Cerebellar nuclear complex (tissue), 1 donor: ENCODE data around the gene OBSCN.

Experiments used
- DNase-seq, 2 experiments: peaks; one replicate each; lab custom pipeline; 2025; lab: John Stamatoyannopoulos, UW

Gene OBSCN

DNA sequence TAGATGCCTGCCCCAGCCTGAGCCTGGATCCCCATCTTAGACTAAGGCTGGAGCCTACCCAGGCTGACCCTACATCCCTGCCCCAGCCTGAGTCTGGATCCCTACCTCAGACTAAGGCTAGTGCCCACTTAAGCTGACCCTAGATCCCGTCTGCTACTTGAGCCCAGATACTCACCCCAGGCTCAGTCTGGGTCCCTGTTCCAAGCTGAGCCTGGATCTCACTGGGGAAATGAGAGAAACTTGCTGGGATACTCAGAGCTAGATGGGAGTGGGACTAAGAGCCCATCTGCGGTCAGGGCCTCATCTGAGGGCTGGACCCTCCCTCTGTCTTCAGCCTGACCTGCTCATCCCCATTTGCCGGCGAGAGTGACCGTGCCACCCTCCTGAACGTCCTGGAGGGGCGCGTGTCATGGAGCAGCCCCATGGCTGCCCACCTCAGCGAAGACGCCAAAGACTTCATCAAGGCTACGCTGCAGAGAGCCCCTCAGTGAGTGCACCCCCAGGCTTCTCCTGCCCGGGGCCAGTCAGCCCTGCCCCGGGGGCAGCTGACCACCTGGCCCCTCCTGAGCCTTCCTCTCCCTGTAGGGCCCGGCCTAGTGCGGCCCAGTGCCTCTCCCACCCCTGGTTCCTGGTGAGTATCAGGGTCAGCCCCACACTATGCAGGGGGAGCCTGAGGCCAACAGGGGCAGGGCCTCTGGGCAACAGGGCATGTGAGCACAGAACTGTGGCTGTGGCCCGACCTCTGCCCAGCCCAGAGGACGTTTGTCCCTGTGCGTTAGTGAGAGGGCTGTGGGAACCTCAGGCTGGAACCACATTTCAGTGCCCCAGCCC, 162.0 kb downstream of the OBSCN start:
- no peak for DNase-seq

DNA sequence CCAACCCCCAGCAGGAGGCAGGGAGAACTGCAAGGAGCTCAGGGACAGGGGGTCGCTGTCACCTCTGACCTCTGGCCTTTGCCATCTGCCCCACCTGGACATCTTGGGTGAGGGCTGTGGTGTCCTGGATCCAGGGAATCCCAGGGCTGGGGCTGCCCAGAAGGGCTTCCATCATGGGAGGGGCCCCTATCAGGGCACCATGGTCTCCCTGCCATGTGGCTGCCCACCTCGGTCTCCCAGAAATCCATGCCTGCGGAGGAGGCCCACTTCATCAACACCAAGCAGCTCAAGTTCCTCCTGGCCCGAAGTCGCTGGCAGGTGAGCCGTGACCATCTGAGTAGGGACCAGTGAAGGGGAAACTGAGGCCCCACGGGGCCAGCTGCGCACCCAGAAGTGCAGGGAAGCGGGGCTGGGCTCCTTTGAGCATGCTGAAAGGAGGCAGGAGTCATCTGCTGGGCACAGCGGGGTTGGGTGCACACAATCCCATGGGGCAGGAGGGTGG, 162.6 kb downstream of the OBSCN start:
- DNase-seq, result no peak

DNA sequence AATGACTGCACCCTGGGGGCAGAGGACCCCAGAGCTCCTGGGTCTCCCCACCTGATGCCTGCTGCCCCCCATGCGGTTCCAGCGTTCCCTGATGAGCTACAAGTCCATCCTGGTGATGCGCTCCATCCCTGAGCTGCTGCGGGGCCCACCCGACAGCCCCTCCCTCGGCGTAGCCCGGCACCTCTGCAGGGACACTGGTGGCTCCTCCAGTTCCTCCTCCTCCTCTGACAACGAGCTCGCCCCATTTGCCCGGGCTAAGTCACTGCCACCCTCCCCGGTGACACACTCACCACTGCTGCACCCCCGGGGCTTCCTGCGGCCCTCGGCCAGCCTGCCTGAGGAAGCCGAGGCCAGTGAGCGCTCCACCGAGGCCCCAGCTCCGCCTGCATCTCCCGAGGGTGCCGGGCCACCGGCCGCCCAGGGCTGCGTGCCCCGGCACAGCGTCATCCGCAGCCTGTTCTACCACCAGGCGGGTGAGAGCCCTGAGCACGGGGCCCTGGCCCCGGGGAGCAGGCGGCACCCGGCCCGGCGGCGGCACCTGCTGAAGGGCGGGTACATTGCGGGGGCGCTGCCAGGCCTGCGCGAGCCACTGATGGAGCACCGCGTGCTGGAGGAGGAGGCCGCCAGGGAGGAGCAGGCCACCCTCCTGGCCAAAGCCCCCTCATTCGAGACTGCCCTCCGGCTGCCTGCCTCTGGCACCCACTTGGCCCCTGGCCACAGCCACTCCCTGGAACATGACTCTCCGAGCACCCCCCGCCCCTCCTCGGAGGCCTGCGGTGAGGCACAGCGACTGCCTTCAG, 163.3 kb downstream of the OBSCN start:
- DNase-seq, result no peak

DNA sequence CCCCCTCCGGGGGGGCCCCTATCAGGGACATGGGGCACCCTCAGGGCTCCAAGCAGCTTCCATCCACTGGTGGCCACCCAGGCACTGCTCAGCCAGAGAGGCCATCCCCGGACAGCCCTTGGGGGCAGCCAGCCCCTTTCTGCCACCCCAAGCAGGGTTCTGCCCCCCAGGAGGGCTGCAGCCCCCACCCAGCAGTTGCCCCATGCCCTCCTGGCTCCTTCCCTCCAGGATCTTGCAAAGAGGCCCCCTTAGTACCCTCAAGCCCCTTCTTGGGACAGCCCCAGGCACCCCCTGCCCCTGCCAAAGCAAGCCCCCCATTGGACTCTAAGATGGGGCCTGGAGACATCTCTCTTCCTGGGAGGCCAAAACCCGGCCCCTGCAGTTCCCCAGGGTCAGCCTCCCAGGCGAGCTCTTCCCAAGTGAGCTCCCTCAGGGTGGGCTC, 163.9 kb downstream of the OBSCN start:
- DNase-seq, result no peak

DNA sequence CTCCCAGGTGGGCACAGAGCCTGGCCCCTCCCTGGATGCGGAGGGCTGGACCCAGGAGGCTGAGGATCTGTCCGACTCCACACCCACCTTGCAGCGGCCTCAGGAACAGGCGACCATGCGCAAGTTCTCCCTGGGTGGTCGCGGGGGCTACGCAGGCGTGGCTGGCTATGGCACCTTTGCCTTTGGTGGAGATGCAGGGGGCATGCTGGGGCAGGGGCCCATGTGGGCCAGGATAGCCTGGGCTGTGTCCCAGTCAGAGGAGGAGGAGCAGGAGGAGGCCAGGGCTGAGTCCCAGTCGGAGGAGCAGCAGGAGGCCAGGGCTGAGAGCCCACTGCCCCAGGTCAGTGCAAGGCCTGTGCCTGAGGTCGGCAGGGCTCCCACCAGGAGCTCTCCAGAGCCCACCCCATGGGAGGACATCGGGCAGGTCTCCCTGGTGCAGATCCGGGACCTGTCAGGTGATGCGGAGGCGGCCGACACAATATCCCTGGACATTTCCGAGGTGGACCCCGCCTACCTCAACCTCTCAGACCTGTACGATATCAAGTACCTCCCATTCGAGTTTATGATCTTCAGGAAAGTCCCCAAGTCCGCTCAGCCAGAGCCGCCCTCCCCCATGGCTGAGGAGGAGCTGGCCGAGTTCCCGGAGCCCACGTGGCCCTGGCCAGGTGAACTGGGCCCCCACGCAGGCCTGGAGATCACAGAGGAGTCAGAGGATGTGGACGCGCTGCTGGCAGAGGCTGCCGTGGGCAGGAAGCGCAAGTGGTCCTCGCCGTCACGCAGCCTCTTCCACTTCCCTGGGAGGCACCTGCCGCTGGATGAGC, 164.5 kb downstream of the OBSCN start:
- DNase-seq, result no peak

DNA sequence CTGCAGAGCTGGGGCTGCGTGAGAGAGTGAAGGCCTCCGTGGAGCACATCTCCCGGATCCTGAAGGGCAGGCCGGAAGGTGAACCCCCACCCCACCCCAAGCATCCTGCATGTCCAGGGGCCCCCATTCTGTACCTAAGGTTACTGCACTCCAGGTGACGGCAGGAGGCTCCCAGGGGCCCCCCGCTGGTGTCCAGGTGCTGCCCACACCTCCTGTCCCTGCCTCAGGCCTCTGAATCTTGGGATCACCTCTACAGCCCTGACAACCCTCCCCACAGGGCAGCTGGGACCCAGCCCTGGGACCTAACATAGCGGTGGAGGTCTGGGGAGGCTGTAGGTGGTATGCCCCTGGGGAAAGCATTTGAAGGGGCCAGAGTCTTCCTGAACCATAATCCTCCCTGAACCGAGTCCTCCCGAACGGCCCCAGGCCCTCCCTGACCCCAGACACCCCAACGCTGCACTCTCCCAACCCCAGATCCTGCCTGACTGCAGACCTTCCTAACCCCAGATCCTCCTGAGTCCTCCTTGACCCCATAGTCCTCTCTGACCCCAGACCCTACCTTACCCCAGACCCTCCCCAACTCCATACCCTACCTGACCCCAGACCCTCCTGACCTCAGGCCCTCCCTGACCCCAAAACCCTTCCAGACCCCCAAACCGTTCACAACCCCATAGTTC, 165.3 kb downstream of the OBSCN start:
- DNase-seq, result no peak

DNA sequence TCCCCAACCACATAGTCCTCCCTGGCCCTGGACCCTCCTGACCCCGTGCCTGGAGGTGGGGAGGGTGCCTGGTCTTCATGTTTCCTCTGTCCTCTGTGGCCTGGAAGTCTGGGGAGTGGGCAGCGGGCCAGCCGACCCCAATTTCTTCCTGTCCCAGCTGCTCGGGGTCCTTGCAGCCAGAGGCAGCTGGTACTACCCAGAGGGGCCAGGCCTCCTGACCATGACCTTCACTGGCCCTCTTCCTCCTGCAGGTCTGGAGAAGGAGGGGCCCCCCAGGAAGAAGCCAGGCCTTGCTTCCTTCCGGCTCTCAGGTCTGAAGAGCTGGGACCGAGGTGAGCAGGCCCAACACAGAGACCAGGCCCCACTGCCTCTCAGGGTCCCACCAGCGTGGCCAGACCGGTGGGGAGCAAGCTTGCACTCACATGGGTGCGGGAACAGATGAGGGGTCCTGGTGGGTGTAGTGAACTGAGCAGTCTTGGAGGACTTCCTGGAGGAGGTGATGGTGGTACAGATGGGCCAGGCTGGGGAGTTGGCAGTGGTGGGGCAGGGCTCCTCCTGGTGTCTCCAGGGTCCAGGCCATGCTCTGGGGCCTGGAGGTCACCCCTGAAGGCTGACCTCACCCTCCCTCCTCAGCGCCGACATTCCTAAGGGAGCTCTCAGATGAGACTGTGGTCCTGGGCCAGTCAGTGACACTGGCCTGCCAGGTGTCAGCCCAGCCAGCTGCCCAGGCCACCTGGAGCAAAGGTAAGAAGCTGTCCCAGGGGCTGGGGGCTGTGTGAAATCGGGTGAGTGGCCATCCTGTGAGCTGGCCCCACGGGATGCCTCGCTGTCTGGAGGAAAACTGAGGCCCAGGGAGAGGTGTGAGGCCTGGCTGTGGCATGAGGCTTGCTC, 166.1 kb downstream of the OBSCN start:
- DNase-seq, result no peak

DNA sequence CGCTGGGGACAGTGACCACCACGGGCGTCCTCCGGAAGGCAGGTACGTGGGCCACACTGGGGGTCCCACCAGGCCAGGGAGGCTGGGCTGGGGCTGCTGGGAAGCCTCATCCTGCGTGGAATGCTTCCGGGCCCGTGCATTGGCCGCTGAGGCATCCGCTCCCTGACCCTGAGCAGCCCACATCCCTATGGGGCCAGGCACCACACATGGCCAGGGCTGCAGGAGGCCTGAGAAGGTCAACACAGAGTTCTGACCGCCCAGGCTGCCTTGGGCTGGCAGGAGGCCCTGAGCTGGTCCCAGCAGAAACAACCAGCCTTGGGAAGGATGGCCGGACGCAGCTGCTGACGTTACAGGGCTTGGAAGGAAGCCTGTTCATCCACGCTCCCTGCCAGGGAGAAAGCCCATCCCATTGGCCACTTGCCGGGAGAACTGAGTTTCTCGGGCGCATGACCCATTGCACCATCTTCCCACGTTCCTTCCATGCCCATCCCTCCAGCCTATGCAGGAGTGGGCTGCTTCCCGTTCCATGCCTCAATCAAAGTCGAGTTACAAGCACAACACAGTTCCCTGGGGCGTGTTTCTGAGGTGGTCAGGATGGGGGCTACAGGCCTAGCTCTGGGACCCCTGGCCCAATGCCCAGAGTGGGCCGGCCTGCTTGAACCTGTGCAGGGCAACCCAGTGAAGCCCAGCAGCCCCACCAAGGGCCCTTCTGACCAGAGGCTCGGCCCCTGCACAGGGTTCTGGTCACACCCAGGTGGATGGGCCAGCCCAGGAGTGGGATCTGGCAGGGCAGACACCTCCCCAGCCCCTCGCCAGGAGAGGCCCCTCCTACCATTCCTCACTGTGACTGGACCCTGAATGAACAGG, 167.1 kb downstream of the OBSCN start:
- DNase-seq, result no peak

DNA sequence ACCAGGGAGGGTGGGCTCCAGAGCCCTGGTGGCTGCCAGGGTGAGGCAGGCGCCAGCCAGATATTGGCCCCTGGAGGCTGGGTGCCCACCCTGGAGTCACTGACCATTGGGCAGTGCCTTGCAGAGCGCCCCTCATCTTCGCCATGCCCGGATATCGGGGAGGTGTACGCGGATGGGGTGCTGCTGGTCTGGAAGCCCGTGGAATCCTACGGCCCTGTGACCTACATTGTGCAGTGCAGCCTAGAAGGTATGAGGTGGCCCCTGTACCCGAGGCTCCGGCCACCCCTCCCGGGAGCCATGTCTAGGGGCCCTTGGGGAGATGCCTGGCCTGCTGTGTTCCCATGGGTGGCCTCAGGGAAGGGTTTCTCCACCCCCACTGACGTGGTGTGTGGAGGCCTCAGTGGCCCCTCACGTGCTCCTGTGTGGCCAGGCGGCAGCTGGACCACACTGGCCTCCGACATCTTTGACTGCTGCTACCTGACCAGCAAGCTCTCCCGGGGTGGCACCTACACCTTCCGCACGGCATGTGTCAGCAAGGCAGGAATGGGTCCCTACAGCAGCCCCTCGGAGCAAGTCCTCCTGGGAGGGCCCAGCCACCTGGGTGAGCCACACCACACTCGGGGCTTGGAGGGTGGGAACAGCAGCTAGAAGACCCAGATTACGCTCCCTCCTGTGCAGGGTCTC, 167.9 kb downstream of the OBSCN start:
- no peak for DNase-seq

DNA sequence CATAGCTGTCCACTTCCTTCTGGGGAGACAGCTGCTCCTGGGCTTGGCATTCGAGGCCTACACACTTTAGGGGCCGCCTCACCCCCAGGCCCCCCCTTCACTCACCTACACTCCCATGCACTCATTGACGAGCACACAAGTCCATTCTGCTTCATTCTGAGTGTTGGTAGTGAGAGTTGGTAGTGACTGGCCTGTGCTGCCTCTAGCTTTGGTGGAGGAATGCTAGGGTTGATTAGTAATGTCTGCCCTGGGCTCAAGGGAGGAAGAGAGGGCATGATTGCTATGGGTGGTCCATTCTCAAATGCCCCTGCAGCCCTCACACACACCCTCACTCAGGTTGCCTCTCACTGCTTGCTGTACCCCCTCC, 168.4 kb downstream of the OBSCN start:
- no peak for DNase-seq

DNA sequence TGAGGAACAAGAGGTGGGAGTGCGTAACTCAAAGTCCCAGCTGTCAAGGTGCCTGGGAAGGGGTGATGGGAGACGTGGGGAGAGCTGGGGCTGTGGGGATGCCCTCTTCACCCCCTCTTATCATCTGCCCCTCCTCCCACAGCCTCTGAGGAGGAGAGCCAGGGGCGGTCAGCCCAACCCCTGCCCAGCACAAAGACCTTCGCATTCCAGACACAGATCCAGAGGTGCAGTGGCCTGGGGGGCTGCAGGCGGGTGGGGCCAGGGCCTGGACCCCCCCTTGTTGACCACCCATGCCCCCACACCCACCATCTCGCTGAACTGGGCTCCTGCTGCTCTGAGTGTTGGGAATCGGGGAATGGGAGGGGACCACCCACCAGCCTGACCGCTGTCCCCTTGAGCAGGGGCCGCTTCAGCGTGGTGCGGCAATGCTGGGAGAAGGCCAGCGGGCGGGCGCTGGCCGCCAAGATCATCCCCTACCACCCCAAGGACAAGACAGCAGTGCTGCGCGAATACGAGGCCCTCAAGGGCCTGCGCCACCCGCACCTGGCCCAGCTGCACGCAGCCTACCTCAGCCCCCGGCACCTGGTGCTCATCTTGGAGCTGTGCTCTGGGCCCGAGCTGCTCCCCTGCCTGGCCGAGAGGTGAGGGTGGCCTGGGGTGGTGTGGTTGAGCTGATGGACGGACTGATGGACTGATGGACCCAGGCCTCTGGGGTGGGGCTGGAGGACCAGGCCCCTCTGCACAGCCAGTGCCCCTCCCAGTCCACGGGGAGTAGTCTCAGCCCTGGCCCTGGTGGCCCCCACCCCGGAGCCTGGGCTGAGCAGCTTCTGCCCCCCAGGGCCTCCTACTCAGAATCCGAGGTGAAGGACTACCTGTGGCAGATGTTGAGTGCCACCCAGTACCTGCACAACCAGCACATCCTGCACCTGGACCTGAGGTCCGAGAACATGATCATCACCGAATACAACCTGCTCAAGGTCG, 169.1 kb downstream of the OBSCN start:
- DNase-seq, result no peak

DNA sequence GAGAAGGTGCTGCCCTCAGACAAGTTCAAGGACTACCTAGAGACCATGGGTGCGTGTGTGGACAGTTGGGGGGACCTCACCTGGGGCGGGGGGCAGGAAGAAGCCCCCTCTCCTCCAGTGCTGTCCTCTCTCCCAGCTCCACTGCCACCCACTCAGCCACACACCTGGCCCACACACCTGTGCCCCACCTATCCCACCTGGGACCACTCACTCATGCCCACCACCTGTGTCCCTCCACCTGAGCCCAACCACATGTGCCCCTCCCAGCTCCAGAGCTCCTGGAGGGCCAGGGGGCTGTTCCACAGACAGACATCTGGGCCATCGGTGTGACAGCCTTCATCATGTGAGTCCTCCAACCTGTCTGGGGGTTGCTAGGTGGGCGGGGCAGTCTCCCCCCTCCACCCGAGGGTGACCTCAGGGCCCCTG, 169.8 kb downstream of the OBSCN start:
- DNase-seq, result no peak

DNA sequence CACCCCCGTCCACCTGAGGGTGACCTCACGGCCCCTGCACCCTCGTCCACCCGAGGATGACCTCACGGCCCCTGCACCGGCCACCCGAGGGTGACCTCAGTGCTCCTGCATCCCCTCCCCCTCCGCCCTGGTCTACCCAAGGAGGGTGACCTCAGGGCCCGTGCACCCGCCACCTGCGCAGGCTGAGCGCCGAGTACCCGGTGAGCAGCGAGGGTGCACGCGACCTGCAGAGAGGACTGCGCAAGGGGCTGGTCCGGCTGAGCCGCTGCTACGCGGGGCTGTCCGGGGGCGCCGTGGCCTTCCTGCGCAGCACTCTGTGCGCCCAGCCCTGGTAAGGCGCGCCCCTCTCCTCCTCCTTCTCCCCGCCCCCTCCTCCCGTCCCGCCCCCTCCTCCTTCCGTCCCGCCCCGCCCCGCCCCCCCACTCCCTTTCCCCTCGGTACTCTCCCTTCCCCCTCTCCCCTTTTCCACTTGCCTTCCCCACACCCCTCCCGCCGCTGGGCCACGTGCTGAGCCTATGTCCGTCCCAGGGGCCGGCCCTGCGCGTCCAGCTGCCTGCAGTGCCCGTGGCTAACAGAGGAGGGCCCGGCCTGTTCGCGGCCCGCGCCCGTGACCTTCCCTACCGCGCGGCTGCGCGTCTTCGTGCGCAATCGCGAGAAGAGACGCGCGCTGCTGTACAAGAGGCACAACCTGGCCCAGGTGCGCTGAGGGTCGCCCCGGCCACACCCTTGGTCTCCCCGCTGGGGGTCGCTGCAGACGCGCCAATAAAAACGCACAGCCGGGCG, 170.4 kb downstream of the OBSCN start:
- no peak for DNase-seq

DNA sequence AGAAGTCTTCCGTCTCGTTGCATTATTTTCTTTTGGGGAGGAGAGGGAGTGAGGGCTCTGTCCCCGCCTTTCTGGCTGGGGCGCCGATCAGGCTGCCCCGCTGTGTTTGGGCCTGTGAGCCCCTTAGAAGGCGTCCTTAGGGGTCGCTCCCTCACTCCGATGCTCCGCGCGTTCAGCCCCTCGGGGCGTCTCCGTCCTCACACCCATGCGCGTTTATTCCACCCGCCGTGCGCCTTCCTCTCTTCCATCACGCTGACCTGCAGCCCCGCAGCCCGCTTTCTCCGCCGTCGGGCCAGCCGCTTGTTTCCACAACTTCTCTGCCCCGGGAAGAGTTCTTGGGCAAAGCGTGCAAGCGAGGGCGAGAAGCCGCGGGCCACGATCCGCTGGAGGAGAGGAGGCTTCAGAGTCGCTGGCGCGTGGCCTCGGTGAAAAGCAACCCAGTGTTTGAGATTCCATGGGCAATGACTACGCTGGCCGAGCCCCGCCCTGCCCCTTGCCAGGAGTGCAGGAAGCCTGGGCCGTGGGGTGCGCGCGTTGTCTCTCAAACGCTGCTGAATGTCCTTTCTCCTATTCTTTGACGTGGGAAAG, 171.1 kb downstream of the OBSCN start:
- DNase-seq, result no peak

DNA sequence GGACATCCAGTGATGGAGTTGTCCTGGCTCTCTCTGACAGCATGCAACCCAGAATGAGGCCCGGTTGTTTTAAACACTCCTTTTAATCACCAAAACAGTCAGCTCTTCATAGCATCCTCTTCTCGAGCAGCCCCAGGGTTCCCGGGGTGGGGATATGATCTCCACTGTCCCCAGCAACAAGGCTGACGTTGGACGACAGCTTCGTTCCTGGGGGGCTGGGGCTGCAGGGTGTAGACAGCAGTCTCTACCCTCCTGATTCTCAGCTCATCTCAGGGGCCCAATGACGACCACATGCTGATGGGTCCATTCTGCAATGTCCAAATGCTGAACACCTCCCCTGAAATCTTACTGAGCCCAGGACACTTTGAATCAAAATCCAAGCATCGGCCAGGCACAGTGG, 171.8 kb downstream of the OBSCN start:
- no peak for DNase-seq

DNA sequence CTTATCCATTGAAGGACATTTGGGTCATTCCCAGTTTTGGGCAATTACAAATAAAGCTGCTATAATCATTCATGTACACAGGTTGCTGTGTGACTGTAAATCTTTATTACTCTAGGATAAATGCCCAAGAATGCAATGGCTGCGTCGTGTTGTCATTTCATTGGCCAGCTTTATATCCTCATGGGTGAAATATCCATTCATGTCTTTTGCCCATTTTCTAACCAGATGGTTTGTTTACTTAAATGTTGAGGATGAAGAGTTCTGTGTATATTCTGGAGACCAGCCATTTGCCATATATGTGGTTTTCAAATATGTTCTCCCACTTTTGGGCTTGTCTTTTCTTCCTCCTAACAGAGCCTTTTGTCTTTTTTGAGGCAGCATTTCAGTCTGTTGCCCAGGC, 173.5 kb downstream of the OBSCN start:
- no peak for DNase-seq

DNA sequence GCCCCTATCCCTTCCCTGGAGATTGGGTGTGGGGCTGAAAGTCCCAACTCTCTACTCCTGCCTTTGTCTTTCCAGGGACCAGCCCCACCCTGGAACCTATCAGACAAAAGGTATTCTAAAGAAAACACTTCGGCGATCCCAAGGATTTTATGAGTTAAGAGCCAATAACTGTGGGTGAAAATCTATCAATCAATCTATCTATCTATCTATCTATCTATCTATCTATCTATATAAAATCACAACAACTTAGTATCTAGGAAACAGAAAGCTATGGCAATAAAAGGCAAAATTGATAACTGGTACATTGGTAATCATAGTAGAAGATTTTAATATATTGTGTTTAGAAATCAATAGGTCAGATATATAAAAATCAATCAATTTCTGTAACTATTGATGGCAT, 175.9 kb downstream of the OBSCN start:
- no peak for DNase-seq
